ENCODE results near the gene LRRFIP1. TPM values are rescaled to one million over a fixed set of nuclear protein-coding genes. Genes with fewer than 3 reads are reported as not detected.

The LRRFIP1 gene
- total and polyA plus RNA-seq, 2 of the 13 experiments (the other 11 are each of a cell fraction or from before 2014, with no cell fraction given): 15.9 to 40.5 TPM

GRCh38 chr2:237774811-237775553 is 147.6 kb downstream of the LRRFIP1 start (continued):
- TF ChIP-seq, protein P1, sequence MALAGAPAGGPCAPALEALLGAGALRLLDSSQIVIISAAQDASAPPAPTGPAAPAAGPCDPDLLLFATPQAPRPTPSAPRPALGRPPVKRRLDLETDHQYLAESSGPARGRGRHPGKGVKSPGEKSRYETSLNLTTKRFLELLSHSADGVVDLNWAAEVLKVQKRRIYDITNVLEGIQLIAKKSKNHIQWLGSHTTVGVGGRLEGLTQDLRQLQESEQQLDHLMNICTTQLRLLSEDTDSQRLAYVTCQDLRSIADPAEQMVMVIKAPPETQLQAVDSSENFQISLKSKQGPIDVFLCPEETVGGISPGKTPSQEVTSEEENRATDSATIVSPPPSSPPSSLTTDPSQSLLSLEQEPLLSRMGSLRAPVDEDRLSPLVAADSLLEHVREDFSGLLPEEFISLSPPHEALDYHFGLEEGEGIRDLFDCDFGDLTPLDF (CRISPR knock-in tag; IDR thresholded peaks at IDR 0.05): no peak
- TF ChIP-seq ZNF781 (CRISPR knock-in tag; IDR thresholded peaks at IDR 0.05; ENCODE audit: borderline replicate concordance, not compliant biosample characterization) (peak; percentile 90), ZNF225 (CRISPR knock-in tag; IDR thresholded peaks at IDR 0.05) (no peak), ZFY (CRISPR knock-in tag; IDR thresholded peaks at IDR 0.05) (no peak), HDAC6 (IDR thresholded peaks at IDR 0.05; ENCODE audit: low read depth, low read length) (no peak), NR2F6 (IDR thresholded peaks at IDR 0.05) (peak; percentile 71; the same call in 1 of the 2 replicates), NR2F6 (CRISPR knock-in tag; IDR thresholded peaks at IDR 0.05) (peak; percentile 38; the same call in 1 of the 2 replicates), RBFOX2 (IDR thresholded peaks at IDR 0.05; ENCODE audit: low read depth, low read length) (no peak), ZBTB43 (CRISPR knock-in tag; conservative IDR thresholded peaks at IDR 0.05) (no peak), ZNF616 (CRISPR knock-in tag; IDR thresholded peaks at IDR 0.05; ENCODE audit: low read depth) (no peak), EEA1 (CRISPR knock-in tag; IDR thresholded peaks at IDR 0.05; ENCODE audit: borderline replicate concordance) (no peak), RFXAP (CRISPR knock-in tag; IDR thresholded peaks at IDR 0.05; ENCODE audit: borderline replicate concordance) (no peak), POLR2A (IDR thresholded peaks at IDR 0.05; ENCODE audit: insufficient read depth in 1 of 2, low read depth in 2 of 2, low read length in 2 of 2) (no peak), ZNF652 (CRISPR knock-in tag; IDR thresholded peaks at IDR 0.05; ENCODE audit: borderline replicate concordance, low read depth) (peak; percentile 94), DNMT1 (CRISPR knock-in tag; IDR thresholded peaks at IDR 0.05) (no peak), ZNF296 (CRISPR knock-in tag; conservative IDR thresholded peaks at IDR 0.05) (no peak), DPF2 (CRISPR knock-in tag; IDR thresholded peaks at IDR 0.05; ENCODE audit: borderline replicate concordance, low read depth) (no peak), HBP1 (CRISPR knock-in tag; IDR thresholded peaks at IDR 0.05; ENCODE audit: low read depth) (no peak), SALL1 (CRISPR knock-in tag; IDR thresholded peaks at IDR 0.05) (peak; percentile 60), CHD2 (IDR thresholded peaks at IDR 0.05; ENCODE audit: low read depth, low read length) (no peak), ZBTB20 (CRISPR knock-in tag; IDR thresholded peaks at IDR 0.05; ENCODE audit: borderline replicate concordance, low read depth) (0 out of 2 replicates have a peak, but pooled peaks have one; percentile 55)
- TF ChIP-seq, protein P2, sequence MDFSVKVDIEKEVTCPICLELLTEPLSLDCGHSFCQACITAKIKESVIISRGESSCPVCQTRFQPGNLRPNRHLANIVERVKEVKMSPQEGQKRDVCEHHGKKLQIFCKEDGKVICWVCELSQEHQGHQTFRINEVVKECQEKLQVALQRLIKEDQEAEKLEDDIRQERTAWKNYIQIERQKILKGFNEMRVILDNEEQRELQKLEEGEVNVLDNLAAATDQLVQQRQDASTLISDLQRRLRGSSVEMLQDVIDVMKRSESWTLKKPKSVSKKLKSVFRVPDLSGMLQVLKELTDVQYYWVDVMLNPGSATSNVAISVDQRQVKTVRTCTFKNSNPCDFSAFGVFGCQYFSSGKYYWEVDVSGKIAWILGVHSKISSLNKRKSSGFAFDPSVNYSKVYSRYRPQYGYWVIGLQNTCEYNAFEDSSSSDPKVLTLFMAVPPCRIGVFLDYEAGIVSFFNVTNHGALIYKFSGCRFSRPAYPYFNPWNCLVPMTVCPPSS (IDR thresholded peaks at IDR 0.05): no peak
- TF ChIP-seq, protein P3, sequence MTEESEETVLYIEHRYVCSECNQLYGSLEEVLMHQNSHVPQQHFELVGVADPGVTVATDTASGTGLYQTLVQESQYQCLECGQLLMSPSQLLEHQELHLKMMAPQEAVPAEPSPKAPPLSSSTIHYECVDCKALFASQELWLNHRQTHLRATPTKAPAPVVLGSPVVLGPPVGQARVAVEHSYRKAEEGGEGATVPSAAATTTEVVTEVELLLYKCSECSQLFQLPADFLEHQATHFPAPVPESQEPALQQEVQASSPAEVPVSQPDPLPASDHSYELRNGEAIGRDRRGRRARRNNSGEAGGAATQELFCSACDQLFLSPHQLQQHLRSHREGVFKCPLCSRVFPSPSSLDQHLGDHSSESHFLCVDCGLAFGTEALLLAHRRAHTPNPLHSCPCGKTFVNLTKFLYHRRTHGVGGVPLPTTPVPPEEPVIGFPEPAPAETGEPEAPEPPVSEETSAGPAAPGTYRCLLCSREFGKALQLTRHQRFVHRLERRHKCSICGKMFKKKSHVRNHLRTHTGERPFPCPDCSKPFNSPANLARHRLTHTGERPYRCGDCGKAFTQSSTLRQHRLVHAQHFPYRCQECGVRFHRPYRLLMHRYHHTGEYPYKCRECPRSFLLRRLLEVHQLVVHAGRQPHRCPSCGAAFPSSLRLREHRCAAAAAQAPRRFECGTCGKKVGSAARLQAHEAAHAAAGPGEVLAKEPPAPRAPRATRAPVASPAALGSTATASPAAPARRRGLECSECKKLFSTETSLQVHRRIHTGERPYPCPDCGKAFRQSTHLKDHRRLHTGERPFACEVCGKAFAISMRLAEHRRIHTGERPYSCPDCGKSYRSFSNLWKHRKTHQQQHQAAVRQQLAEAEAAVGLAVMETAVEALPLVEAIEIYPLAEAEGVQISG (CRISPR knock-in tag; IDR thresholded peaks at IDR 0.05): peak; percentile 56; the same call in 1 of the 2 replicates

Data from HepG2 (cell line).